ENCODE results near the gene IL22RA2. TPM values are rescaled to one million over a fixed set of nuclear protein-coding genes. Genes with fewer than 3 reads are reported as not detected.

Gene IL22RA2
- total and polyA plus RNA-seq, 2 of the 13 experiments (the other 11 are each of a cell fraction or from before 2014, with no cell fraction given) = not detected

DNA sequence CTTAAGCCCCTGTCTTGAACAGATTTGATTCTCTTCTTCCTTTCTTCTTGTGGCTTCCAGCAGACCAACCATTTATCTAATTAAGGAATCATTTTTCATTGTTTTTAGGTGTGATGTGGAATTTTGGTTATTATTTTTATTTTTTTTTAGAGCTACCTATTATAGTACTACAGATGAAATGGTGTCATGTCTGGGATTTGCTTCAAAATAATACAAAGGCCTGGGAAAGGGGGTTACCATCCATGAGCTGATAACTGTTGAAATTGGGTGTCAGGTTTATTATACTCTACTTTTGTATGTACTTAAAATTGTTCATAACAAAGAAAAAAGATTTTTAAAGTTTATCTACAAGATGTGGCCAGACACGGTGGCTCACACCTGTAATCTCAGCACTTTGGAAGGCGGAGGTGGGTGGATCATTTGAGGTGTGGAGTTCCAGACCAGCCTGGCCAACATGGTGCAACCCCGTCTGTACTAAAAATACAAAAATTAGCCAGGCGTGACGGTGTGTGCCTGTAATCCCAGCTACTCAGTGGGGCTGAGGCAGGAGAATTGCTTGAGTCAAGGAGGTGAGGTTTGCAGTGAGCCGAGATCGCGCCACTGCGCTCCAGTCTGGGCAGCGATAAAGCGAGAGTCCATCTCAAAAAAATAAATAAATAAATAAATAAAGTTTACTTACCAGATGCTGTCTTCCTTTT, 561 bp downstream of the IL22RA2 start:
- no peaks in the 10 kb centered on the region for H3K79me2 ChIP-seq (ENCODE audit: insufficient read depth, low read length)
- no peak for TF ChIP-seq ZFP41 (CRISPR knock-in tag; IDR thresholded peaks at IDR 0.05; ENCODE audit: borderline replicate concordance)
- no peak for TF ChIP-seq ZNF713 (CRISPR knock-in tag; IDR thresholded peaks at IDR 0.05)
- TF ChIP-seq TSC22D2 (CRISPR knock-in tag; IDR thresholded peaks at IDR 0.05; ENCODE audit: borderline replicate concordance) = no peak
- no peak for TF ChIP-seq SKI (IDR thresholded peaks at IDR 0.05; ENCODE audit: partially characterized antibody)
- no peak for TF ChIP-seq BATF2 (CRISPR knock-in tag; IDR thresholded peaks at IDR 0.05)
- no peak for TF ChIP-seq CBX1 (IDR thresholded peaks at IDR 0.05; ENCODE audit: low read depth)
- no peak for TF ChIP-seq MXI1 (IDR thresholded peaks at IDR 0.05; ENCODE audit: borderline replicate concordance, low read depth, low read length)
- TF ChIP-seq THAP11 (CRISPR knock-in tag; IDR thresholded peaks at IDR 0.05) = no peak
- TF ChIP-seq PLRG1 (conservative IDR thresholded peaks at IDR 0.05) = no peak
- no peak for TF ChIP-seq ZNF317 (CRISPR knock-in tag; IDR thresholded peaks at IDR 0.05)
- TF ChIP-seq HDAC2 (CRISPR knock-in tag; IDR thresholded peaks at IDR 0.05) = no peak
- TF ChIP-seq ZBTB49 (CRISPR knock-in tag; IDR thresholded peaks at IDR 0.05; ENCODE audit: borderline replicate concordance) = no peak
- intact Hi-C loops (cut with micrococcal nuclease; ENCODE audit: unreplicated experiment) = no loop called here
- no TSS peak for BruUV-seq (replicated peaks)
- H3K36me3 ChIP-seq (replicated peaks in 1 of 2; ENCODE audit: control insufficient read depth in 1 of 2, insufficient read depth in 2 of 2, low read length in 2 of 2) = no peaks in the 10 kb centered on the region
- H4K20me1 ChIP-seq (ENCODE audit: insufficient read depth, low read length) = no peaks in the 10 kb centered on the region
- FAIRE-seq (no peak), ATAC-seq (no peak), DNase-seq (ENCODE audit: low spot score) (no peak)
- WGBS (ENCODE audit: low lambda C conversion rate) = 78% methylated on average over 11 of the region's 11 CpGs
- in situ Hi-C loops (cut with HindIII; ENCODE audit: extremely low pct_ligation_motif_present, low pct_unique_long_range_greater_than_20kb) = no loop called here
- ChIA-PET CTCF (ENCODE audit: low intra/inter-chr PET ratio, low total read pairs) (no interaction called here), POLR2A (no interaction called here)
- H3K9ac ChIP-seq (ENCODE audit: insufficient read depth, low read depth, low read length) = no peak overlapping the region
- peaks cover 0 to 22% of the 10 kb centered on the region in 2 experiments; a peak in 3 of 5 replicates for H3K27me3 ChIP-seq (ENCODE audit: control insufficient read depth in 1 of 2, insufficient read depth in 2 of 2, low read length in 2 of 2)
- H3K4me1 ChIP-seq (ENCODE audit: insufficient read depth, low read length) = no peaks in the 10 kb centered on the region
- no peak overlapping the region for H2AFZ ChIP-seq (ENCODE audit: low read length)
- H3K4me2 ChIP-seq (ENCODE audit: low read depth, low read length) = no peak overlapping the region
- no peak overlapping the region for H3K4me3 ChIP-seq (replicated peaks in 1 of 3; ENCODE audit: insufficient read depth in 1 of 3, low read depth in 2 of 3, low read length in 3 of 3)
- H3K9me3 ChIP-seq (ENCODE audit: low read length) = 0 out of 2 replicates have a peak, but pooled peaks cover 5% of the 10 kb centered on the region
- no peak overlapping the region for H3K27ac ChIP-seq (ENCODE audit: extremely low read length, insufficient read depth, low read length)

Data from HepG2 (cell line).